OCI-LY7 (cell line): ENCODE results near the gene NDP. TPM values are rescaled to one million over a fixed set of nuclear protein-coding genes. Genes with fewer than 3 reads are reported as not detected.

ENCODE experiments used
- BruUV-seq: library from RNA; stranded (reverse); fragments of 400-500 nt; replicated peaks from 2 replicates; lab custom pipeline; 2021; lab: Mats Ljungman, UMichigan
- CTCF ChIA-PET: fragments of 300-600 bp; sonication (Branson Sonifier 250); formaldehyde crosslinking; loops from one replicate; lab custom pipeline; 2022; ENCODE audit warnings: antibody characterized with exemption; ENCODE audit not compliant: unreplicated experiment; lab: Charles Lee
- POLR2A ChIA-PET: fragments of 300-600 bp; sonication (Branson Sonifier 250); formaldehyde crosslinking; loops from one replicate; lab custom pipeline; 2022; ENCODE audit warnings: antibody characterized with exemption; lab: Charles Lee
- DNase-seq: peaks from one replicate; pipeline ENCODE4 v3.0.0-alpha.2; 2015; ENCODE audit warnings: low spot score
- H2AFZ ChIP-seq: fragments of 200-600 bp; sonication (generic), shearing (Covaris generic); 2 replicates; pipeline ENCODE4 v1.6.1; 2014; ENCODE audit warnings: mild to moderate bottlenecking, antibody characterized with exemption, low read length, moderate library complexity
- H3K27ac ChIP-seq: fragments of 200-600 bp; sonication (generic); 2 replicates; pipeline ENCODE4 v1.5.1; 2014; ENCODE audit warnings: mixed run types, low read depth, mild to moderate bottlenecking, moderate library complexity, low read length, inconsistent platforms; ENCODE audit not compliant: poor library complexity, severe bottlenecking
- H3K36me3 ChIP-seq: fragments of 200-600 bp; sonication (generic); 2 replicates; pipeline ENCODE4 v1.6.1; 2014; ENCODE audit warnings: mild to moderate bottlenecking, antibody characterized with exemption, low read length, moderate library complexity, mixed read lengths; ENCODE audit not compliant: insufficient read depth
- H3K4me1 ChIP-seq: fragments of 200-600 bp; sonication (generic); 2 replicates; pipeline ENCODE4 v1.5.1; 2014; ENCODE audit warnings: mild to moderate bottlenecking, low read length; ENCODE audit not compliant: insufficient read depth, poor library complexity, severe bottlenecking
- H3K4me2 ChIP-seq: fragments of 200-600 bp; sonication (generic); 2 replicates; pipeline ENCODE4 v1.6.1; 2014; ENCODE audit warnings: mild to moderate bottlenecking, low read length
- H3K4me3 ChIP-seq: fragments of 200-600 bp; sonication (generic); 2 replicates; pipeline ENCODE4 v1.5.1; 2014; ENCODE audit warnings: mild to moderate bottlenecking, low read depth, low read length; ENCODE audit not compliant: poor library complexity, severe bottlenecking
- H3K79me2 ChIP-seq: fragments of 200-600 bp; sonication (generic); 2 replicates; pipeline ENCODE4 v1.6.1; 2016; ENCODE audit warnings: low read depth, mild to moderate bottlenecking, low read length, moderate library complexity, mixed read lengths; ENCODE audit not compliant: insufficient read depth
- H3K9me2 ChIP-seq: fragments of 200-600 bp; sonication (generic); 2 replicates; pipeline ENCODE4 v1.6.1; 2016; ENCODE audit warnings: mild to moderate bottlenecking, low read length, mixed read lengths; ENCODE audit not compliant: insufficient read depth
- H3K9me3 ChIP-seq: fragments of 200-600 bp; sonication (generic); 2 replicates; pipeline ENCODE4 v1.6.1; 2014; ENCODE audit warnings: mild to moderate bottlenecking, mixed run types, low read length, mixed read lengths
- H4K20me1 ChIP-seq: fragments of 200-600 bp; sonication (generic); 2 replicates; pipeline ENCODE4 v1.6.1; 2014; ENCODE audit warnings: mild to moderate bottlenecking, antibody characterized with exemption, low read length, moderate library complexity, mixed read lengths; ENCODE audit not compliant: insufficient read depth
- EZH2phosphoT487 ChIP-seq: fragments of 200-600 bp; sonication (generic); IDR thresholded peaks from 2 replicates; pipeline ENCODE4 v1.6.1; 2018; ENCODE audit warnings: low read depth, borderline replicate concordance, mild to moderate bottlenecking, mixed run types, antibody characterized with exemption, low read length, moderate library complexity, mixed read lengths
- intact Hi-C: fragments of 100-400 bp; cut with micrococcal nuclease; formaldehyde crosslinking; loops from one replicate; pipeline ENCODE4 v1.10.0; 2022; ENCODE audit not compliant: unreplicated experiment
- total RNA-seq, 2 experiments: library from RNA; depleted of rRNA in 1 of 2; stranded (reverse); fragments of >200 nt in 1 of 2; shearing (Covaris generic) in 1 of 2; gene quantifications; 2 replicates each; pipeline ENCODE4 v1.2.3, GENCODE V29; 2014 to 2022
- TF ChIP-seq, protein P1 (sequence below): fragments of 200-600 bp; sonication (generic); conservative IDR thresholded peaks from 2 replicates; pipeline ENCODE4 v1.5.1; 2014; ENCODE audit warnings: mild to moderate bottlenecking, antibody characterized with exemption, low read length, moderate library complexity, mixed read lengths

NDP gene
- total RNA-seq, 2 experiments from 2014 or later, result not detected

DNA sequence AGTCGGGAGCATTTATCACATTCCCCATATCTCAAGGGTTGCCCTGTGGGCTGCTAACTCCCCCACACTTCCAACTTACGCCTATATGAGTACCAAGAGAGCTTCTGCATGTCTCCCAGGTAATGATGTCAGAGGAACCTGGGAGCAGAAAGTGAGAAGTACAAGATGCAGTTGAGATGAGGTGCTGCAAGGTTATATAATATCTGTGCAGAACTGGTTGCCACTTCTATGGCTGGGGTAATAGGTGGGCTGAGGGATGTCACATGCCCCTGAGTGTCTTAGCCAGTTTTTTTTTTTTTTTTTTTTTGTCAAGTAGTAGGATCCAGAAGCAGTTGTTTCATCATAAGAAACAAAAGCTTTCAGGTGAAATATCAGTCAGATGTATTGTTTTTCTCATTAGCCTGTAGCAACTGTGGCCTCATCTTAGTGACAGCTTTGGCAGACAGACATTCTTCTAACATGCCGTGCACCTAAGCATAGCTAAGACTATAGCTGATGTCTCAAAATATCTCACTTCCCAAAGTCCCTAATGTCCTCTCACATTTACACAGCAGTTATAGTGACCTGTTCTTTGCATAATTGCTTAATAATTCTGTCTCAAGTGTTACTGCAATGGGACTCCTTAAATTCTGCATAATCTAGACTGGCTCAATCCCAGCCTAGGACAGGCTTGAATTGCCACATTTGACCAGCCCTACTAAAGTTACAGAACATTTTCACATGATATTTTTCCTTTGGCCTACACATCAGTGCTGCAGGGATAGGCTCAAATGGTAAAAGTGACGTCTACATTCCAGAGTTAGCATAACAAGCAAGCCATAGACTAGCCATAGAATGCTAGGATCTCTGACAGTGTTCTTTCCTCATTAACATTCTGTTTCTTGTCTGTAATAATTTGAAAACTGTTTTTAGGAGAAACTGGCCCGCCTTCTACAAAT lies 73.0 kb downstream of the NDP start:
- Histone ChIP-seq H3K4me1 (no peaks in the 10 kb centered on the region), H3K79me2 (no peaks in the 10 kb centered on the region), H3K4me3 (no peak overlapping the region), H2AFZ (no peak overlapping the region), H4K20me1 (no peaks in the 10 kb centered on the region), H3K9me2 (no peaks in the 10 kb centered on the region), H3K36me3 (no peaks in the 10 kb centered on the region), H3K27ac (no peak overlapping the region), H3K4me2 (no peak overlapping the region), H3K9me3 (no peaks in the 10 kb centered on the region)
- no TSS peak for BruUV-seq
- intact Hi-C loops, result no loop called here
- ChIA-PET POLR2A (interaction anchor here (0.6 to 0.9 kb wide), 2 partner anchors 15 to 798 kb away, joined by 4 read pairs; no protein-coding TSS in a partner anchor), CTCF (no interaction called here)
- no peak for DNase-seq
- TF ChIP-seq, protein P1, sequence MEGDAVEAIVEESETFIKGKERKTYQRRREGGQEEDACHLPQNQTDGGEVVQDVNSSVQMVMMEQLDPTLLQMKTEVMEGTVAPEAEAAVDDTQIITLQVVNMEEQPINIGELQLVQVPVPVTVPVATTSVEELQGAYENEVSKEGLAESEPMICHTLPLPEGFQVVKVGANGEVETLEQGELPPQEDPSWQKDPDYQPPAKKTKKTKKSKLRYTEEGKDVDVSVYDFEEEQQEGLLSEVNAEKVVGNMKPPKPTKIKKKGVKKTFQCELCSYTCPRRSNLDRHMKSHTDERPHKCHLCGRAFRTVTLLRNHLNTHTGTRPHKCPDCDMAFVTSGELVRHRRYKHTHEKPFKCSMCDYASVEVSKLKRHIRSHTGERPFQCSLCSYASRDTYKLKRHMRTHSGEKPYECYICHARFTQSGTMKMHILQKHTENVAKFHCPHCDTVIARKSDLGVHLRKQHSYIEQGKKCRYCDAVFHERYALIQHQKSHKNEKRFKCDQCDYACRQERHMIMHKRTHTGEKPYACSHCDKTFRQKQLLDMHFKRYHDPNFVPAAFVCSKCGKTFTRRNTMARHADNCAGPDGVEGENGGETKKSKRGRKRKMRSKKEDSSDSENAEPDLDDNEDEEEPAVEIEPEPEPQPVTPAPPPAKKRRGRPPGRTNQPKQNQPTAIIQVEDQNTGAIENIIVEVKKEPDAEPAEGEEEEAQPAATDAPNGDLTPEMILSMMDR, result no peak
- TF ChIP-seq EZH2phosphoT487, result no peak

Other genes with a start within 250 kb of the NDP start
- not detected in 2 replicates for gene MAOB, start 90.9 kb downstream of the NDP start, total RNA-seq (2014; rRNA removed; shearing (Covaris generic))
- gene MAOB, start 90.9 kb downstream of the NDP start, total RNA-seq (2022), result not detected in 2 replicates